Type B pancreatic cell (in vitro differentiated cells): ENCODE results near the gene CDT1. TPM values are rescaled to one million over a fixed set of nuclear protein-coding genes. Genes with fewer than 3 reads are reported as not detected.
"Not testable (repeated sequence)": the region's sequence is repeated elsewhere in the genome, so short reads cannot be mapped to it uniquely, and the experiment has no call there.

Experiments
- DNase-seq: peaks from one replicate; pipeline ENCODE4 v3.0.0; 2021; ENCODE audit warnings: mixed read lengths; ENCODE audit not compliant: unreplicated experiment; ENCODE audit errors: extremely low spot score
- H3K27ac Mint-ChIP-seq: 2 replicates; pipeline ENCODE4 v1.8.0; 2021; ENCODE audit warnings: mild to moderate bottlenecking, mixed read lengths
- H3K27me3 Mint-ChIP-seq: 2 replicates; pipeline ENCODE4 v1.8.0; 2021; ENCODE audit warnings: mixed read lengths
- H3K36me3 Mint-ChIP-seq: 2 replicates; pipeline ENCODE4 v1.8.0; 2021; ENCODE audit warnings: mixed read lengths
- H3K4me1 Mint-ChIP-seq: one replicate; pipeline ENCODE4 v1.8.0; 2021; ENCODE audit warnings: mixed read lengths; ENCODE audit not compliant: unreplicated experiment
- H3K4me3 Mint-ChIP-seq: 2 replicates; pipeline ENCODE4 v1.8.0; 2021; ENCODE audit warnings: mild to moderate bottlenecking, mixed read lengths
- H3K9me3 Mint-ChIP-seq: 2 replicates; pipeline ENCODE4 v1.8.0; 2021; ENCODE audit warnings: mixed read lengths
- CTCF ChIP-seq: fragments of 200-600 bp; sonication (generic); conservative IDR thresholded peaks from 2 replicates; pipeline ENCODE4 v1.5.0; 2021; ENCODE audit warnings: antibody characterized with exemption, mild to moderate bottlenecking
- total RNA-seq: library from RNA; stranded (reverse); gene quantifications from 2 replicates; pipeline ENCODE4 v1.2.1, GENCODE V29; 2021; ENCODE audit warnings: low replicate concordance

The CDT1 gene
- total RNA-seq, 1 donor from 2014 or later: 36.8 TPM

- Mint-ChIP-seq H3K27ac (peak overlapping the region; percentile 86), H3K4me3 (peak overlapping the region; percentile 59), H3K9me3 (no peaks in the 10 kb centered on the region), H3K4me1 (peaks cover 23% of the 10 kb centered on the region), H3K27me3 (no peaks in the 10 kb centered on the region), H3K36me3 (no peaks in the 10 kb centered on the region)
- TF ChIP-seq CTCF: no peak
- no peak for DNase-seq
These were observed 33.8 kb upstream of the CDT1 start for GRCh38 chr16:88769617-88770460.

GRCh38 chr16:88770461-88771293, 32.9 kb upstream of the CDT1 start:
- Mint-ChIP-seq H3K36me3 (no peaks in the 10 kb centered on the region), H3K4me1 (peaks cover 23% of the 10 kb centered on the region), H3K4me3 (peak overlapping the region; percentile 70), H3K27ac (peak overlapping the region; percentile 88), H3K9me3 (no peaks in the 10 kb centered on the region), H3K27me3 (no peaks in the 10 kb centered on the region)
- TF ChIP-seq CTCF: no peak
- DNase-seq: no peak

- H3K27ac Mint-ChIP-seq: peak overlapping the region; percentile 88
- peak overlapping the region; percentile 70 for H3K4me3 Mint-ChIP-seq
- no peaks in the 10 kb centered on the region for H3K27me3 Mint-ChIP-seq
- peaks cover 23% of the 10 kb centered on the region for H3K4me1 Mint-ChIP-seq
- H3K9me3 Mint-ChIP-seq: no peaks in the 10 kb centered on the region
- DNase-seq: no peak
- no peaks in the 10 kb centered on the region for H3K36me3 Mint-ChIP-seq
- TF ChIP-seq CTCF: no peak
These were observed 32.3 kb upstream of the CDT1 start for GRCh38 chr16:88771294-88771772.

- H3K27me3 Mint-ChIP-seq, H3K9me3 Mint-ChIP-seq, H3K27ac Mint-ChIP-seq, DNase-seq, H3K4me3 Mint-ChIP-seq, H3K36me3 Mint-ChIP-seq: not testable (repeated sequence)
- peaks cover 23% of the 10 kb centered on the region for H3K4me1 Mint-ChIP-seq
These were observed 31.8 kb upstream of the CDT1 start for GRCh38 chr16:88771781-88772180.

GRCh38 chr16:88772871-88773811, 30.4 kb upstream of the CDT1 start:
- Mint-ChIP-seq H3K27me3 (no peaks in the 10 kb centered on the region), H3K36me3 (no peaks in the 10 kb centered on the region), H3K4me1 (peaks cover 16% of the 10 kb centered on the region), H3K27ac (peak overlapping the region; percentile 84), H3K9me3 (no peaks in the 10 kb centered on the region), H3K4me3 (peak overlapping the region; percentile 74)
- no peak for TF ChIP-seq CTCF
- DNase-seq: no peak
